Lower leg skin (tissue), 4 donors: ENCODE results near the gene LRP10. TPM values are rescaled to one million over a fixed set of nuclear protein-coding genes. Genes with fewer than 3 reads are reported as not detected.
A peak's percentile ranks its signal among the peaks of the same experiment; 100 is the strongest.

Source experiments
- DNase-seq, 2 donors: peaks; one replicate each; pipeline ENCODE4 v3.0.0-alpha.2; 2019; ENCODE audit warnings: low spot score in 2 of 2
- H3K4me3 ChIP-seq: fragments of 200-600 bp; sonication (generic); 2 replicates; pipeline ENCODE4 v1.5.1; 2017; ENCODE audit warnings: mild to moderate bottlenecking, low read depth; ENCODE audit not compliant: poor library complexity, severe bottlenecking
- CTCF ChIP-seq, 3 donors: fragments of 450-650 bp; IDR thresholded peaks; one replicate each; pipeline ENCODE4 v1.5.1; 2016; ENCODE audit warnings: antibody characterized with exemption in 3 of 3, mild to moderate bottlenecking in 3 of 3, moderate library complexity in 2 of 3
- POLR2A ChIP-seq, 2 donors: fragments of 450-650 bp; IDR thresholded peaks; one replicate each; pipeline ENCODE4 v1.6.1; 2016 to 2017; ENCODE audit warnings: antibody characterized with exemption in 2 of 2, mild to moderate bottlenecking in 1 of 2, moderate library complexity in 1 of 2
- WGBS, 2 donors: methylation state at CpG; one replicate each; pipeline ENCODE4 v1.1.5; 2018; 5-methylcytosine and 5-hydroxymethylcytosine counted together
- intact Hi-C: fragments of 100-400 bp; cut with DNase I; formaldehyde crosslinking; loops from one replicate; pipeline ENCODE4 v1.15.0; 2023; ENCODE audit warnings: low total_unique reads
- total RNA-seq, 4 donors: library from RNA; depleted of rRNA; stranded (reverse); fragments of >200 nt; gene quantifications; one replicate each; pipeline ENCODE4 v1.1.0, GENCODE V29; 2016

LRP10 gene
- total RNA-seq, 4 donors from 2014 or later, result 148 to 209 (median 167) TPM

DNA sequence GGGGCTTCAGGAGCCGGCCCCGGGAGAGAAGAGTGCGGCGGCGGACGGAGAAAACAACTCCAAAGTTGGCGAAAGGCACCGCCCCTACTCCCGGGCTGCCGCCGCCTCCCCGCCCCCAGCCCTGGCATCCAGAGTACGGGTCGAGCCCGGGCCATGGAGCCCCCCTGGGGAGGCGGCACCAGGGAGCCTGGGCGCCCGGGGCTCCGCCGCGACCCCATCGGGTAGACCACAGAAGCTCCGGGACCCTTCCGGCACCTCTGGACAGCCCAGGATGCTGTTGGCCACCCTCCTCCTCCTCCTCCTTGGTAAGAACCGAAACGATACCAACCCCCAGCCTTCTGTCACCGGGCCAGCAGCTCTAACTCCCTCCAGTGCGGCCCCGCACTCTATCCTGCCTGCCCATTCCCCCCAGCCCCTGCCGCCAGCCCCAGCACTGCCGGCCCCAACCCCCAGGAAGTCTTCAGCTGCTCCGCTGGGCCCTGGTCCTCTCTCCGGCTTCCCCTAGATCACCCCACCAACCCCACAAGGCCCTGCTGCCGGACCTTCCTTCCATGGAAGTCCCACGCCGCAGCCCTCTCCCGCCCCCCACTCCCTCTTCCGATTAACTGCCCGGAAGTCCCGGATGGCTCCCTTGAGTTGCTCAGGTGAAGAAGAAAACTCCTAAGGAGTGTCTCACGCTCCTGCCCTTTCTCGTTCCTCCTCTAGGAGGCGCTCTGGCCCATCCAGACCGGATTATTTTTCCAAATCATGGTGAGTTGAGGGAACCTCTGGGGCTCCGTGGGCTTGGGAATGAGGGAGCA lies 693 bp downstream of the LRP10 start:
- TF ChIP-seq POLR2A (IDR thresholded peaks at IDR 0.05) (no peak), CTCF (IDR thresholded peaks at IDR 0.05) (peak in 1 of 3 donors; percentile 81)
- WGBS, 2 donors, result 0% methylated on average over 25 to 39 of the region's 45 CpGs
- DNase-seq, result peak; percentile 87 to 97
- intact Hi-C loops, result no loop called here
- peak overlapping the region; percentile 89 for H3K4me3 ChIP-seq

DNA sequence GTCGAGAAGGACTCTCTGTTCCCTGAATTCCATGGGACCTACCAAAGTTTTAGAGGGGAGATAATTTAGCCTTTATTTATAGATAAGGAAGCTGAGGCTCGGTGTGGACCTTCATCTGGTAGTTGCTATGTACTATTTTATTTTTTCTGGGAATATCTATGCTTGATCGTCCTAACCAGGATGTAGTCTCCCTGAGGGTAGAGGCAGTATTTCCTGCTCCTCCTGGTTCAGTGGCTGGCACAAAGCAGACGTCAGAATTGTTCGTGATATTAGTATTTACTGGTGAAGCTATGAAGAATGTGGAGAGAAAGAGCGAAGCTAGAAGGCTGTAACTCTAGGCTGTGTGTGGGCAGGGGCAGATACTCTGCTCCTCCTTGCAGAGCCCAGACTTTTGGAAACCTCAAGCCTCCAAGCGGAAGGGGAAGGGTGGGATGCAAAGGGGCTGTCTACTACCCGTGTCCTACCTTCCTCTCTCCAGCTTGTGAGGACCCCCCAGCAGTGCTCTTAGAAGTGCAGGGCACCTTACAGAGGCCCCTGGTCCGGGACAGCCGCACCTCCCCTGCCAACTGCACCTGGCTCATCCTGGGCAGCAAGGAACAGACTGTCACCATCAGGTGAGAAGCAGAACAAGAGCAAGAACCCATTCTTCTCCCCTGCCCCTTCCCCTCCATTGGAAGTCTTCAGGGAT lies 1.4 kb downstream of the LRP10 start:
- WGBS, 2 donors, result 30 to 42% methylated on average over 10 of the region's 10 CpGs
- intact Hi-C loops, result no loop called here
- no peak for DNase-seq
- TF ChIP-seq CTCF (IDR thresholded peaks at IDR 0.05), result no peak
- TF ChIP-seq POLR2A (IDR thresholded peaks at IDR 0.05), result no peak
- no peak overlapping the region for H3K4me3 ChIP-seq

DNA sequence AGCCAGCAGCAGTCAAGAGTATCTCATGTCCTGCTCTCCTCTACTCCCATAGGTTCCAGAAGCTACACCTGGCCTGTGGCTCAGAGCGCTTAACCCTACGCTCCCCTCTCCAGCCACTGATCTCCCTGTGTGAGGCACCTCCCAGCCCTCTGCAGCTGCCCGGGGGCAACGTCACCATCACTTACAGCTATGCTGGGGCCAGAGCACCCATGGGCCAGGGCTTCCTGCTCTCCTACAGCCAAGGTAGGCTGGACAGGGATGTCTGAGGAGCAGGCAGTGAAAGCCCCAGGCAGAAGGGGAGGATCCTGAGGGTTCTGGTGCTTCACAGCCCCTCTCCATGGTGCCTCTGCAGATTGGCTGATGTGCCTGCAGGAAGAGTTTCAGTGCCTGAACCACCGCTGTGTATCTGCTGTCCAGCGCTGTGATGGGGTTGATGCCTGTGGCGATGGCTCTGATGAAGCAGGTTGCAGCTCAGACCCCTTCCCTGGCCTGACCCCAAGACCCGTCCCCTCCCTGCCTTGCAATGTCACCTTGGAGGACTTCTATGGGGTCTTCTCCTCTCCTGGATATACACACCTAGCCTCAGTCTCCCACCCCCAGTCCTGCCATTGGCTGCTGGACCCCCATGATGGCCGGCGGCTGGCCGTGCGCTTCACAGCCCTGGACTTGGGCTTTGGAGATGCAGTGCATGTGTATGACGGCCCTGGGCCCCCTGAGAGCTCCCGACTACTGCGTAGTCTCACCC lies 3.6 kb downstream of the LRP10 start:
- no peak for DNase-seq
- WGBS, 2 donors, result 94 to 96% methylated on average over 15 of the region's 15 CpGs
- intact Hi-C loops, result no loop called here
- no peak overlapping the region for H3K4me3 ChIP-seq
- TF ChIP-seq POLR2A (IDR thresholded peaks at IDR 0.05) (no peak), CTCF (IDR thresholded peaks at IDR 0.05) (no peak)

DNA sequence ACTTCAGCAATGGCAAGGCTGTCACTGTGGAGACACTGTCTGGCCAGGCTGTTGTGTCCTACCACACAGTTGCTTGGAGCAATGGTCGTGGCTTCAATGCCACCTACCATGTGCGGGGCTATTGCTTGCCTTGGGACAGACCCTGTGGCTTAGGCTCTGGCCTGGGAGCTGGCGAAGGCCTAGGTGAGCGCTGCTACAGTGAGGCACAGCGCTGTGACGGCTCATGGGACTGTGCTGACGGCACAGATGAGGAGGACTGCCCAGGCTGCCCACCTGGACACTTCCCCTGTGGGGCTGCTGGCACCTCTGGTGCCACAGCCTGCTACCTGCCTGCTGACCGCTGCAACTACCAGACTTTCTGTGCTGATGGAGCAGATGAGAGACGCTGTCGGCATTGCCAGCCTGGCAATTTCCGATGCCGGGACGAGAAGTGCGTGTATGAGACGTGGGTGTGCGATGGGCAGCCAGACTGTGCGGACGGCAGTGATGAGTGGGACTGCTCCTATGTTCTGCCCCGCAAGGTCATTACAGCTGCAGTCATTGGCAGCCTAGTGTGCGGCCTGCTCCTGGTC lies 4.3 kb downstream of the LRP10 start:
- WGBS, 2 donors, result 95% methylated on average over 14 to 20 of the region's 20 CpGs
- TF ChIP-seq CTCF (IDR thresholded peaks at IDR 0.05), result no peak
- no peak for DNase-seq
- no peak overlapping the region for H3K4me3 ChIP-seq
- intact Hi-C loops, result no loop called here

GRCh38 chr14:22877000-22877501 lies 5.5 kb downstream of the LRP10 start:
- H3K4me3 ChIP-seq, result no peak overlapping the region
- WGBS, 2 donors, result 91 to 93% methylated on average over 20 to 22 of the region's 22 CpGs
- TF ChIP-seq CTCF (IDR thresholded peaks at IDR 0.05) (no peak), POLR2A (IDR thresholded peaks at IDR 0.05) (no peak)
- no peak for DNase-seq
- intact Hi-C loops, result no loop called here
